Astrocyte (in vitro differentiated cells and primary cell): ENCODE data around the gene RASSF6. TPM values are rescaled to one million over a fixed set of nuclear protein-coding genes. Genes with fewer than 3 reads are reported as not detected.

Experiments
- DNase-seq: peaks from one replicate; pipeline ENCODE4 v3.0.0-alpha.2; 2010; ENCODE audit warnings: low read depth
- FAIRE-seq: peaks from 2 replicates; lab custom pipeline; 2011; peaks lifted over from hg19 to GRCh38; lab: Jason Lieb, UNC
- H2AFZ ChIP-seq: 2 replicates; pipeline ENCODE4 v1.6.0; 2012; ENCODE audit warnings: low read depth, low read length, inconsistent platforms
- H3K27ac ChIP-seq: 2 replicates; pipeline ENCODE4 v1.5.1; 2011; ENCODE audit warnings: low read depth, low read length, inconsistent platforms
- H3K27me3 ChIP-seq: 2 replicates; pipeline ENCODE4 v1.6.0; 2011; ENCODE audit warnings: low read length, inconsistent platforms; ENCODE audit not compliant: insufficient read depth
- H3K36me3 ChIP-seq: 2 replicates; pipeline ENCODE4 v1.5.1; 2011; ENCODE audit warnings: low read length, inconsistent platforms; ENCODE audit not compliant: insufficient read depth
- H3K4me1 ChIP-seq: 2 replicates; pipeline ENCODE4 v1.5.1; 2011; ENCODE audit warnings: low read length, inconsistent platforms; ENCODE audit not compliant: insufficient read depth
- H3K4me2 ChIP-seq: 2 replicates; pipeline ENCODE4 v1.6.0; 2012; ENCODE audit warnings: low read length, inconsistent platforms
- H3K4me3 ChIP-seq: 2 replicates; pipeline ENCODE4 v1.5.1; 2011; ENCODE audit warnings: low read depth, mild to moderate bottlenecking, low read length, inconsistent platforms; ENCODE audit not compliant: insufficient read depth
- H3K79me2 ChIP-seq: 2 replicates; pipeline ENCODE4 v1.6.0; 2012; ENCODE audit warnings: mild to moderate bottlenecking, low read length, inconsistent platforms; ENCODE audit not compliant: insufficient read depth
- H3K9ac ChIP-seq: 2 replicates; pipeline ENCODE4 v1.6.0; 2012; ENCODE audit warnings: mild to moderate bottlenecking, low read length, inconsistent platforms
- H3K9me3 ChIP-seq: 2 replicates; pipeline ENCODE4 v1.5.1; 2012; ENCODE audit warnings: low read depth, mild to moderate bottlenecking, low read length, inconsistent platforms; ENCODE audit not compliant: insufficient read depth
- H4K20me1 ChIP-seq: 2 replicates; pipeline ENCODE4 v1.6.0; 2012; ENCODE audit warnings: low read length, inconsistent platforms; ENCODE audit not compliant: insufficient read depth
- H3K27ac Mint-ChIP-seq: one replicate; pipeline ENCODE4 v1.8.0; 2021; ENCODE audit warnings: mild to moderate bottlenecking, mixed read lengths; ENCODE audit not compliant: unreplicated experiment
- H3K27me3 Mint-ChIP-seq: one replicate; pipeline ENCODE4 v1.8.0; 2021; ENCODE audit warnings: low read depth, mixed read lengths; ENCODE audit not compliant: unreplicated experiment
- H3K36me3 Mint-ChIP-seq: one replicate; pipeline ENCODE4 v1.8.0; 2021; ENCODE audit warnings: low read depth, mixed read lengths; ENCODE audit not compliant: unreplicated experiment
- H3K4me1 Mint-ChIP-seq: one replicate; pipeline ENCODE4 v1.8.0; 2021; ENCODE audit warnings: low read depth, mixed read lengths; ENCODE audit not compliant: unreplicated experiment
- H3K4me3 Mint-ChIP-seq: one replicate; pipeline ENCODE4 v1.8.0; 2021; ENCODE audit warnings: mild to moderate bottlenecking, moderate library complexity, mixed read lengths; ENCODE audit not compliant: unreplicated experiment
- H3K9me3 Mint-ChIP-seq: one replicate; pipeline ENCODE4 v1.8.0; 2021; ENCODE audit warnings: mild to moderate bottlenecking, mixed read lengths; ENCODE audit not compliant: unreplicated experiment
- CTCF ChIP-seq: IDR thresholded peaks from 2 replicates; pipeline ENCODE4 v1.5.1; 2011; ENCODE audit warnings: low read depth, mild to moderate bottlenecking, inconsistent platforms, low read length, moderate library complexity; ENCODE audit not compliant: insufficient read depth
- EZH2 ChIP-seq: IDR thresholded peaks from 2 replicates; pipeline ENCODE4 v1.6.1; 2012; ENCODE audit warnings: mild to moderate bottlenecking, low read length, inconsistent platforms; ENCODE audit not compliant: insufficient read depth
- total RNA-seq: library from RNA; stranded (reverse); gene quantifications from 2 replicates; pipeline ENCODE4 v1.2.1, GENCODE V29; 2021

The RASSF6 gene
- total RNA-seq, 1 donor from 2014 or later = 0.14 TPM

GRCh38 chr4:73648478-73648877 lies 28.2 kb upstream of the RASSF6 start:
- H3K4me3 Mint-ChIP-seq = no peak overlapping the region
- Histone ChIP-seq H3K4me2 (no peak overlapping the region), H3K9ac (no peak overlapping the region), H3K4me3 (no peak overlapping the region), H3K79me2 (no peaks in the 10 kb centered on the region), H3K4me1 (no peaks in the 10 kb centered on the region), H2AFZ (no peak overlapping the region), H3K27ac (no peak overlapping the region), H3K36me3 (no peaks in the 10 kb centered on the region), H4K20me1 (no peaks in the 10 kb centered on the region), H3K27me3 (peaks cover 4% of the 10 kb centered on the region), H3K9me3 (no peaks in the 10 kb centered on the region)
- no peak overlapping the region for H3K27ac Mint-ChIP-seq
- no peaks in the 10 kb centered on the region for H3K36me3 Mint-ChIP-seq
- FAIRE-seq (no peak), DNase-seq (no peak)
- peaks cover 11% of the 10 kb centered on the region for H3K27me3 Mint-ChIP-seq
- H3K4me1 Mint-ChIP-seq = no peaks in the 10 kb centered on the region
- TF ChIP-seq CTCF (no peak), EZH2 (no peak)
- no peaks in the 10 kb centered on the region for H3K9me3 Mint-ChIP-seq

GRCh38 chr4:73646117-73646516 lies 25.9 kb upstream of the RASSF6 start:
- no peak for FAIRE-seq
- H2AFZ ChIP-seq = no peak overlapping the region
- peaks cover 3% of the 10 kb centered on the region for H3K27me3 Mint-ChIP-seq

More at GRCh38 chr4:73646117-73646516, 25.9 kb upstream of the RASSF6 start:
- H3K36me3 Mint-ChIP-seq = no peaks in the 10 kb centered on the region
- Histone ChIP-seq H3K4me3 (no peak overlapping the region), H3K9me3 (no peaks in the 10 kb centered on the region), H3K9ac (no peak overlapping the region), H3K27me3 (no peaks in the 10 kb centered on the region), H3K4me2 (no peak overlapping the region), H3K27ac (no peak overlapping the region), H3K79me2 (no peaks in the 10 kb centered on the region), H4K20me1 (no peaks in the 10 kb centered on the region), H3K4me1 (no peaks in the 10 kb centered on the region), H3K36me3 (no peaks in the 10 kb centered on the region)
- no peaks in the 10 kb centered on the region for H3K4me1 Mint-ChIP-seq
- no peak for TF ChIP-seq CTCF
- no peak for DNase-seq
- no peak overlapping the region for H3K4me3 Mint-ChIP-seq
- H3K27ac Mint-ChIP-seq = no peak overlapping the region
- no peaks in the 10 kb centered on the region for H3K9me3 Mint-ChIP-seq
